RWPE1 (cell line): ENCODE measurements around the gene NECTIN1.

Source experiments
- CTCF ChIA-PET: fragments of 350-600 bp; sonication (Branson Sonifier 250); formaldehyde crosslinking; extraction: SDS; loops from one replicate; lab custom pipeline; 2021; lab: Yijun Ruan, JAX
- POLR2A ChIA-PET: fragments of 400-600 bp; formaldehyde crosslinking; extraction: SDS; loops from one replicate; lab custom pipeline; 2020; ENCODE audit warnings: antibody characterized with exemption; ENCODE audit not compliant: low non-redundant PET; lab: Yijun Ruan, JAX
- DNase-seq: peaks from one replicate; pipeline ENCODE4 v3.0.0; 2012; ENCODE audit warnings: low spot score
- H3K27ac ChIP-seq: fragments of 450-650 bp; 2 replicates; pipeline ENCODE4 v1.5.1; 2017
- CTCF ChIP-seq: fragments of 450-650 bp; conservative IDR thresholded peaks from 2 replicates; pipeline ENCODE4 v1.5.1; 2017; ENCODE audit warnings: low read depth, mild to moderate bottlenecking

Gene NECTIN1

GRCh38 chr11:119742263-119742861 is 13.4 kb upstream of the NECTIN1 start:
- CTCF ChIA-PET: interaction anchor here (1.0 to 2.0 kb wide), 2 partner anchors 13 to 61 kb away, joined by 3 to 9 read pairs; partner anchors contain the start of gene NECTIN1
- POLR2A ChIA-PET: no interaction called here
- DNase-seq: no peak
- no peak for TF ChIP-seq CTCF
- no peak overlapping the region for H3K27ac ChIP-seq

- no peak overlapping the region for H3K27ac ChIP-seq
- ChIA-PET CTCF (interaction anchor here (0.6 kb wide), 1 partner anchor 1766 kb away, joined by 3 read pairs; no protein-coding TSS in a partner anchor), POLR2A (no interaction called here)
- peak; percentile 73 for TF ChIP-seq CTCF
- no peak for DNase-seq
Measured at GRCh38 chr11:119741369-119742262, 12.6 kb upstream of the NECTIN1 start.

- TF ChIP-seq CTCF: no peak
- CTCF ChIA-PET: interaction anchor here (2.8 kb wide), 1 partner anchor 11 kb away, joined by 9 read pairs; the partner anchor contains the start of gene NECTIN1
- H3K27ac ChIP-seq: no peak overlapping the region
- POLR2A ChIA-PET: no interaction called here
- no peak for DNase-seq
Measured at GRCh38 chr11:119739975-119740374, 11.0 kb upstream of the NECTIN1 start.

- POLR2A ChIA-PET: no interaction called here
- no peak for DNase-seq
- CTCF ChIA-PET: interaction anchor here (2.8 kb wide), 1 partner anchor 10 kb away, joined by 9 read pairs; the partner anchor contains the start of gene NECTIN1
- no peak overlapping the region for H3K27ac ChIP-seq
- no peak for TF ChIP-seq CTCF
Measured at GRCh38 chr11:119739021-119739703, 10.2 kb upstream of the NECTIN1 start.

- DNase-seq: no peak
- CTCF ChIA-PET: interaction anchor here (0.5 to 2.8 kb wide), 2 partner anchors 9 to 20 kb away, joined by 3 to 9 read pairs; partner anchors contain the start of gene NECTIN1
- POLR2A ChIA-PET: no interaction called here
- no peak for TF ChIP-seq CTCF
- no peak overlapping the region for H3K27ac ChIP-seq
Measured at GRCh38 chr11:119738059-119738439, 9.0 kb upstream of the NECTIN1 start.
